ENCODE results near the gene RAB26.
"Not testable (repeated sequence)": the region's sequence is repeated elsewhere in the genome, so short reads cannot be mapped to it uniquely, and the experiment has no call there.

GRCh38 chr16:2129890-2130447 lies 18.5 kb upstream of the RAB26 start:
- not testable (repeated sequence) for TF ChIP-seq CTCF (IDR thresholded peaks at IDR 0.05; ENCODE audit: low read depth, low read length, missing input control); JUND (IDR thresholded peaks at IDR 0.05); RXRA (IDR thresholded peaks at IDR 0.05); ZBTB33 (IDR thresholded peaks at IDR 0.05); GABPA (IDR thresholded peaks at IDR 0.05 in 1 of 2, conservative IDR thresholded peaks at IDR 0.05 in 1 of 2); REST (IDR thresholded peaks at IDR 0.05); FOXA1 (IDR thresholded peaks at IDR 0.05); YY1 (IDR thresholded peaks at IDR 0.05); TAF1 (conservative IDR thresholded peaks at IDR 0.05); ATF3 (IDR thresholded peaks at IDR 0.05); EGR1 (IDR thresholded peaks at IDR 0.05; ENCODE audit: low read depth in 2 of 2); RAD21 (IDR thresholded peaks at IDR 0.05)

Data from liver (tissue), 3 donors.